HG03565 (cell line): ENCODE data around the gene PRKACG.
"Not testable (repeated sequence)": the region's sequence is repeated elsewhere in the genome, so short reads cannot be mapped to it uniquely, and the experiment has no call there.

Experiments used
- ATAC-seq: cut with Tn5 transposase; IDR thresholded peaks from one replicate; pipeline ENCODE4 v1.9.1; 2021; ENCODE audit warnings: mild to moderate bottlenecking, moderate library complexity; ENCODE audit not compliant: unreplicated experiment

PRKACG gene

DNA sequence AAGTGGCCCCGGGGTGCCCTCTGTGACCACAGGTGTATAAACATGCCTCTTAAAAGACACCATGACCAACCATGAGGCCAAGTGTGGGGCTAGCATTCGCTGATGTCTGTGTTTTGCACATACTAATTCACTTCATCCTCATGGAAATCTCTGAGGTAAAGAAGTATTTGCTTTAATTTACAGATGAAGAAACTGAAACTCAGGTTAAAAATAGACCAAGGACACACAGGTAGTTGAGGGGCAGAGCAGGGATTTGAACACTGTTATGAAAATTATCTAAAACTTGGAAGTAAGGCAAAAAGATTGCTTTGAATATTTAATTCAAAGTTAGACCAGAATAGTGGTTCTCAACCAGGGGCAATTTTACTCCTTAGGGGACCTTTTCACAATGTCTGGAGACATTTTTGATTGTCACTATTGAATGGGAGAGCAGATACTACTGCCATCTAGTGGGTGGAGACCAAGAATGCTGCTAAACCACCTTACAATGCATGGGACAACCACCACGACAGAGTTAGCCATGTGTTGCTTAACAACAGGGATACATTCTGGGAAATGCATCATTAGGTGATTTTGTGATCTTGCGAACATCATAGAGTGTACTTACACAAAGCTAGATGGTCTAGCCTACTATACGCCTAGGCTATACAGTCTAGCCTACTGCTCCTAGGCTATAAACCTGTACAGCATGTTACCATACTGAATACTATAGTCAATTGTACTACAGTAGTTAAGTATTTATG, 13.6 kb upstream of the PRKACG start:
- ATAC-seq = peak; percentile 78

- no peak for ATAC-seq
These were observed 9.7 kb upstream of the PRKACG start for GRCh38 chr9:69023650-69024049.

GRCh38 chr9:69020301-69021145, 6.6 kb upstream of the PRKACG start:
- ATAC-seq = no peak

- no peak for ATAC-seq
These were observed 5.9 kb upstream of the PRKACG start for GRCh38 chr9:69019808-69020207.

DNA sequence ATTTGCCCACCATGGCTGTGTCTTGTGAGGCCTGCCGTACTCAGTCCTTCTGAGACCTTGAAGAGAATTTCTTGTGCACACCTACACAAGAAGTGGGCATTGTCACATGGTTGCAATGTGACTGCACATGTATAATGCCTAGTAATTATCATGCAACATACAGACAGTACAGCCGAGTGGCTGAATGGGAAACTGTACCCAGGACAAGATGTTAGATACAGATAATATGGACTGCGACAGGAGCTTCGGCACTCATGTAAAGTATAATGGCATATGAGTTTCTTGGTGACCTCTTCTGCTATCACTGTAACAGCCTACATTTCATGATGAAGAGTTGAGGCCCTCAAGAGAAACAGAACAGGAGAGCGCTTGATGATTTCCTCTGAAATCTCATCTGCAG, 4.8 kb upstream of the PRKACG start:
- no peak for ATAC-seq

DNA sequence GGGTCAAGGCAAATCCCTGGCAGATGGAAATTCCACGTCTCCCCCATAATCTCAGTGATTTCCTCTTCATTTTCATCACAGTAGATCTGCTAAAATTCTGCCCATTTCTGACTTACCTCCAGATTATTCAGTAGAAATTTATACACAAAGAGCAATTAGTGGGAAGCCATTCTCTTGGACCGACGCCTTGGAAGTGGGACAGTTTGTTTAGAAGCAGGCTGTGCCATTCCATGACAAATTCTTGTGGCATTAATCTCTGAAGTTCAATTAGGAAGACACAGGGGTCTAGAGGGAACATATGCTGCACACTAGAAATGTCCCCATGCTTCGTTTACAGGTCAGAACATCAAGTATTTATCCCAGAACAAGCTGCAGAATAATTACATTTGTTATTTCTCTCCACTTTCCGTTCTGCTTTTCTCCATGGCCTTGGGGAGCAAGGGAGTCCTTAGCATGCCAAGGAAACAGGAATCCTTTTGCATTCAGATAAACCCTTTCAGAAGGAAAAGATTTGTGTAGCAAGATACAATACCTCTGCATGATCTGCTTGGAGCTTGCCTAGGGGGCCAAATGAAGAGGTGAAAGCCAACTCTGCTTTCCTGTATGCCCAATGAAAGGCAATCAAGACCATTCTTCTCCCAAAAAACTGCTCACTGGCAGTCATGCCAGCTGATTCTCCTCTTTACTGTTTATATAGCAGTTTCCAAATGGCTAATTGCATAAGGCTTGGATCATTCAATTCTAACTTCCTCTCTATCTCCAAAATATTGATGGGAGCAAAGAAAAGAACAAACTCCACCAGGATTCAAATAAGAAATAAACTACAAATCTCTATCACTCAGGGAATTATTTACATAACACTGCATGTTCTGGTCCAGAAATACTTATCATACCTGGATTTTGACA, 2.5 kb upstream of the PRKACG start:
- no peak for ATAC-seq

DNA sequence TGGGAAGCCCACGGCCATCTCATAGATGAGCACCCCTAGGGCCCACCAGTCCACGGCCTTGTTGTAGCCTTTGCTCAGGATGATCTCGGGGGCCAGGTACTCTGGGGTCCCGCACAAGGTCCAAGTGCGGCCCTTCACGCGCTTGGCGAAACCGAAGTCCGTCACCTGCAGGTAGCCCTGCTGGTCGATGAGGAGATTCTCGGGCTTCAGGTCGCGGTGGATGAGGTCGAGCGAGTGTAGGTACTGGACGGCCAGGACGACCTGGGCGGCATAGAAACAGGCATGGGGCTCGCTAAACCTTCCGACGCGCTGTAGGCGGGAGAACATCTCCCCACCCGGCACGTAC, 558 bp downstream of the PRKACG start:
- ATAC-seq = no peak

- no peak for ATAC-seq
These were observed 1.1 kb downstream of the PRKACG start for GRCh38 chr9:69012696-69013381.

DNA sequence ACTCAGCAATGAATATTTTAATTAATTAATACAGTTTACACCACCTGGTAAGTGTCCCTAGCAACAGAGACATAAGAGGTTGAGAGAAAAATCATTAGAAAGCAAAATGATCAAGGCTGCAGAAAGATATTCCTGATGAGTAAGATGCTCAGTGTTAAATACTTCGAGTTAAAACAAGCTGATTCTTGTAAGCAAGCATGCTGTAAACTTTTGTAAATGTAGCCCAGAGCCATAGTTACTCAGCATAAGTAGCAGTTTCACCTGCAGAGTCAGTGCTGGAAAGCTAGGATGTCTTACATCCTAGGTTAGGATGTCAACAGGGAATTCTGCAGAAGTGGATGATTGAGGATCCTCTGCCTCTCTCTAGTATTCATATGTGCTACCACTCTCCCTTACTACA, 4.2 kb downstream of the PRKACG start:
- no peak for ATAC-seq

- ATAC-seq = no peak
These were observed 9.1 kb downstream of the PRKACG start for GRCh38 chr9:69004836-69005235.

DNA sequence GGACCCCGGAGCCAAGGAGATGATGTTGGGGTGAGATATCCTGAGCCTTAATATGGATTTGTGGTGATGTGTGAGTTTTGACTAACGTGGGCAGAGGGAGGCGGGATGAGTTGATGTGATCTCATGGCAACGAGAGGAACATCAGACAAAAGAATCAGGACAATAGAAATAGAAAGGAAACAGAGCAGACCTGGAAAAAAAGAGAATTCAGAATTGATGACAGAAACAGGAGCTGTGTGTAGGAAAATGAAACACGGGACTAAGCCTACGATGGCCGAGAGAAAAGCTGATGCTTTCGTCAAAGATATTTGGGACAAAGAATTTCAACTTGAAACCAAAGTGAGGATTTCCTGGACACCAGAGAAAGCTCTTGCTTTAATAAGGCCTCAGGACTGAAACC, 10.9 kb downstream of the PRKACG start:
- ATAC-seq = no peak

- no peak for ATAC-seq
These were observed 12.0 kb downstream of the PRKACG start for GRCh38 chr9:69001921-69002320.

GRCh38 chr9:68999393-69000105, 14.4 kb downstream of the PRKACG start:
- peak; percentile 79 for ATAC-seq

DNA sequence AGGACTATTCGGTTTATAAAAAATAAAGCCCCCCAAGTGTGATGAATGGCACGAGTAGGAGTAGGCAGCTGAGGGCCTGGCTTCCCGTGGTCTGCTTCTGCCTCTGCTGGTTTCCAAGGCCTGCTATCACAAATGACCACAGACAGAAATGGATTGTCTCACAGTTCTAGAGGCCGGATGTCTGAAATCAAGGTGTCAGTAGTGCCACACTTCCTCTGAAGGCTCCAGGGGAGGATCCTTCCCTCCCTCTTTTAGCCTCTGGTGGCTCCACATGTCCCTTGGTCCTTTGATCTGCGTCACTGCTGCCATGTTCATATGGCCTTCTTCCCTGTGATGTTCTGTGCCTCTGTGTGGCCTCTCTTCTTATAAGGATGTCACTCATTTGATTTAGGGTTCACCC, 15.1 kb downstream of the PRKACG start:
- no peak for ATAC-seq

GRCh38 chr9:68998385-68998784, 15.5 kb downstream of the PRKACG start:
- ATAC-seq = no peak

DNA sequence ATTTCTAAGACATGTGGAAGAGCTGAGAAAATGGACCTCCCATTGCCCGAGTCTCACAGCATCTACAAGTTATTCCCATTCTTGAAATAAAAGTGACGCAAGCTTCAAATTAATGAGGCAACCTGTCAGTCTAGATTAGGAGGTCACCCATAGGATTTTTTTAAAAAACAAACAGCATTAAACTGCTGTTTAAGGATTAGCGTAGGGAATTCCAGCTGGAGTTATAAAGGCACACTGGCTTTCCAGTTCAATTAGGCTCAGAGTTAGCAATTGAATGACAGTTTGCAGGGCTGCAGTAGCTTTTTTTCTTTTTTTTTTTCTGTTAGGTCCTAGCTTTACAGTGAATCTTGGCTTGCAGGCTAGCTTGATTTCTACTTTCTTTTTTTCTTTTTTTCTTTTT, 16.2 kb downstream of the PRKACG start:
- no peak for ATAC-seq

DNA sequence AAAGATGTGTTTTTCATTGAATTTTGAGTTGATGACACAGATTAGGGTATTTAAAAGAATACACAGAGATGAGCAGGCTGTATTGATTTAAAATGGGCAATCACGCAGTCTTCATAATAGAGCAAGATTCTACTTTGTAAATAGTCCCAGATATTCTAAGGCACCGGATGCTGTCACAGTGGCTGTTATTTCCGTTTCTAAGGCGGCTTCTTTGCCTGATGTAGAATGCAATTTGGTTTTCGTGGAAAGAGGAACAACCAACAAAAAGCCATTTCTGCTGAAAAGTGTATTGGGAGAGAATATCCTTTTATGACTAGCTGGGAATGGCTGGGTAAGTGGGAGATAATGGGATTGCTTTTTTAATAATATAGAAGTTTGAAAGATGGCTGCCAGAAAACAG, 17.5 kb downstream of the PRKACG start:
- ATAC-seq = no peak

GRCh38 chr9:68995776-68996175, 18.1 kb downstream of the PRKACG start:
- ATAC-seq = no peak

- no peak for ATAC-seq
These were observed 22.5 kb downstream of the PRKACG start for GRCh38 chr9:68991457-68991856.

- not testable (repeated sequence) for ATAC-seq
These were observed 27.0 kb downstream of the PRKACG start for GRCh38 chr9:68986949-68987348.
